CD14-positive monocyte (primary cell): ENCODE measurements around the gene C3orf70. TPM values are rescaled to one million over a fixed set of nuclear protein-coding genes. Genes with fewer than 3 reads are reported as not detected.

Experiments
- DNase-seq, 3 donors: peaks; one replicate each; pipeline ENCODE4 v3.0.0-alpha.2; 2011 to 2022
- H2AFZ ChIP-seq: 2 replicates; pipeline ENCODE4 v1.6.0; 2012; ENCODE audit warnings: mild to moderate bottlenecking, low read depth, low read length, inconsistent platforms; ENCODE audit not compliant: insufficient read depth, poor library complexity, severe bottlenecking
- H3K27ac ChIP-seq, 2 donors: 1 replicate in 1 of 2; 2 replicates in 1 of 2; pipeline ENCODE4 v1.5.1; 2012 to 2013; ENCODE audit warnings: low read length in 2 of 2, control low read depth in 1 of 2, inconsistent platforms in 1 of 2, low read depth in 1 of 2, mild to moderate bottlenecking in 1 of 2
- H3K27me3 ChIP-seq, 2 donors: one replicate each; pipeline versions ENCODE4 v1.6.0 to v1.6.1; 2011 to 2013; ENCODE audit warnings: low read length in 2 of 2; ENCODE audit not compliant: control insufficient read depth in 2 of 2, insufficient read depth in 2 of 2
- H3K36me3 ChIP-seq, 2 donors: replicated peaks in 1 of 2; 1 replicate in 1 of 2; 2 replicates in 1 of 2; pipeline versions ENCODE4 v1.5.1 to v1.6.1; 2012 to 2013; ENCODE audit warnings: low read length in 2 of 2, control low read depth in 1 of 2, inconsistent platforms in 1 of 2, mild to moderate bottlenecking in 1 of 2; ENCODE audit not compliant: insufficient read depth in 2 of 2, control insufficient read depth in 1 of 2
- H3K4me1 ChIP-seq, 2 donors: 1 replicate in 1 of 2; 2 replicates in 1 of 2; pipeline versions ENCODE4 v1.5.1 to v1.6.1; 2012 to 2013; ENCODE audit warnings: low read length in 2 of 2, control low read depth in 1 of 2, inconsistent platforms in 1 of 2, mild to moderate bottlenecking in 1 of 2, moderate library complexity in 1 of 2; ENCODE audit not compliant: insufficient read depth in 2 of 2, control insufficient read depth in 1 of 2
- H3K4me2 ChIP-seq: replicated peaks from 2 replicates; pipeline ENCODE3; 2012; ENCODE audit warnings: low read length, moderate library complexity, mild to moderate bottlenecking; ENCODE audit not compliant: poor library complexity, severe bottlenecking; ENCODE audit errors: extremely low read depth
- H3K4me3 ChIP-seq, 3 experiments: fragments of 200-600 bp in 1 of 3; sonication (generic) in 1 of 3; replicated peaks in 1 of 3; 1 replicate in 2 of 3; 2 replicates in 1 of 3; pipeline ENCODE4 v1.5.1; 2011 to 2013; ENCODE audit warnings: low read length in 3 of 3, mild to moderate bottlenecking in 3 of 3, control low read depth in 2 of 3, low read depth in 2 of 3, inconsistent platforms in 1 of 3, moderate library complexity in 1 of 3
- H3K79me2 ChIP-seq: 2 replicates; pipeline ENCODE4 v1.6.0; 2012; ENCODE audit warnings: mild to moderate bottlenecking, control low read depth, inconsistent platforms, low read length, moderate library complexity; ENCODE audit not compliant: insufficient read depth
- H3K9ac ChIP-seq: 2 replicates; pipeline ENCODE4 v1.6.0; 2017; ENCODE audit warnings: low read length, mild to moderate bottlenecking; ENCODE audit not compliant: insufficient read depth, poor library complexity, severe bottlenecking
- H3K9me3 ChIP-seq, 2 donors: replicated peaks in 1 of 2; 1 replicate in 1 of 2; 2 replicates in 1 of 2; pipeline versions ENCODE4 v1.5.1 to v1.6.1; 2012 to 2013; ENCODE audit warnings: low read length in 2 of 2, control low read depth in 1 of 2; ENCODE audit not compliant: control insufficient read depth in 1 of 2, insufficient read depth in 1 of 2
- H4K20me1 ChIP-seq: 2 replicates; pipeline ENCODE4 v1.6.0; 2012; ENCODE audit warnings: mild to moderate bottlenecking, low read length, control low read depth, moderate library complexity; ENCODE audit not compliant: insufficient read depth
- H3K27ac Mint-ChIP-seq, 7 donors: one replicate each; pipeline ENCODE4 v1.8.0; 2020; ENCODE audit warnings: mild to moderate bottlenecking in 7 of 7, mixed read lengths in 7 of 7, moderate library complexity in 6 of 7, inconsistent platforms in 2 of 7
- H3K27me3 Mint-ChIP-seq, 3 donors: one replicate each; pipeline ENCODE4 v1.8.0; 2021 to 2022; ENCODE audit warnings: low read depth in 3 of 3, mild to moderate bottlenecking in 3 of 3, mixed read lengths in 3 of 3, moderate library complexity in 3 of 3, inconsistent platforms in 1 of 3
- H3K36me3 Mint-ChIP-seq, 2 donors: one replicate each; pipeline ENCODE4 v1.8.0; 2020; ENCODE audit warnings: mixed read lengths in 2 of 2, inconsistent platforms in 1 of 2, mild to moderate bottlenecking in 1 of 2
- H3K4me1 Mint-ChIP-seq: one replicate; pipeline ENCODE4 v1.8.0; 2020; ENCODE audit warnings: mild to moderate bottlenecking, mixed read lengths
- H3K4me3 Mint-ChIP-seq, 2 donors: one replicate each; pipeline ENCODE4 v1.8.0; 2020; ENCODE audit warnings: mild to moderate bottlenecking in 2 of 2, mixed read lengths in 2 of 2, moderate library complexity in 1 of 2
- H3K9me3 Mint-ChIP-seq, 7 donors: one replicate each; pipeline ENCODE4 v1.8.0; 2020 to 2022; ENCODE audit warnings: mixed read lengths in 7 of 7, mild to moderate bottlenecking in 6 of 7, moderate library complexity in 6 of 7, inconsistent platforms in 2 of 7
- WGBS: methylation state at CpG from one replicate; pipeline ENCODE4 v1.1.5; 2013; ENCODE audit warnings: missing lambda C conversion rate; ENCODE audit not compliant: insufficient coverage; 5-methylcytosine and 5-hydroxymethylcytosine counted together
- intact Hi-C, 2 donors: fragments of 100-400 bp; cut with micrococcal nuclease; formaldehyde crosslinking; loops; one replicate each; pipeline versions ENCODE4 v1.15.0 to v1.15.1; 2023
- polyA plus RNA-seq, 3 donors: library from polyadenylated mRNA; depleted of rRNA in 1 of 3; unstranded in 2 of 3; stranded (reverse) in 1 of 3; fragments of 300-500 nt in 2 of 3; fragments of >200 nt in 1 of 3; fragmentation: Illumina TruSeq in 2 of 3; gene quantifications; 1 replicate in 2 of 3; 2 replicates in 1 of 3; pipeline ENCODE4 v1.2.3, GENCODE V29; 2012 to 2021
- TF ChIP-seq, protein P1 (sequence below): fragments of 200-600 bp; IDR thresholded peaks from one replicate; pipeline ENCODE4 v1.8.0; 2022; ENCODE audit warnings: antibody characterized with exemption, mild to moderate bottlenecking

Gene C3orf70
- polyA plus RNA-seq, 3 donors = 0.01 to 0.08 TPM; not detected in 1

DNA sequence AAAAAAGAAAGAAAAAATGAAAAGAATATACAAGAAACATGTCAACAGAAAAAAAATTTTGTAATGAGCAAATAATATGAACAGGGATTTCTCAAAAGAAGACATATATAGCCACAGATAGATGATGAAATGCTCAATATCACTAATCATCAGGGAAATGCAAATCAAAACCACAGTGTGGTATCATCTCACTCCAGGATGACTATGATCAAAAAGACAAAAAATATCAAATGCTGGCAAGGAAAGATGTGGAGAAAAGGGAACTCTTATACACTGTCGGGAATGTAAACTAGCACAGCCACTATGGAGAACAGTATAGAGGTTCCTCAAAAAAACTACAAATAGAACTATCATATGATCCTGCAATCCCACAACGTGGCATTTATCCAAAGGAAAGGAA, 94.1 kb downstream of the C3orf70 start:
- H3K27me3 ChIP-seq = no peaks in the 10 kb centered on the region
- no CpG with 5 or more reads among the region's 2 CpGs for WGBS
- H4K20me1 ChIP-seq = no peaks in the 10 kb centered on the region
- intact Hi-C loops = no loop called here
- no peak overlapping the region for H3K4me3 ChIP-seq
- peaks cover 0 to 1% (median 0%) of the 10 kb centered on the region in 3 donors for H3K27me3 Mint-ChIP-seq
- peaks cover 23% of the 10 kb centered on the region for H3K4me1 Mint-ChIP-seq
- TF ChIP-seq, protein P1, sequence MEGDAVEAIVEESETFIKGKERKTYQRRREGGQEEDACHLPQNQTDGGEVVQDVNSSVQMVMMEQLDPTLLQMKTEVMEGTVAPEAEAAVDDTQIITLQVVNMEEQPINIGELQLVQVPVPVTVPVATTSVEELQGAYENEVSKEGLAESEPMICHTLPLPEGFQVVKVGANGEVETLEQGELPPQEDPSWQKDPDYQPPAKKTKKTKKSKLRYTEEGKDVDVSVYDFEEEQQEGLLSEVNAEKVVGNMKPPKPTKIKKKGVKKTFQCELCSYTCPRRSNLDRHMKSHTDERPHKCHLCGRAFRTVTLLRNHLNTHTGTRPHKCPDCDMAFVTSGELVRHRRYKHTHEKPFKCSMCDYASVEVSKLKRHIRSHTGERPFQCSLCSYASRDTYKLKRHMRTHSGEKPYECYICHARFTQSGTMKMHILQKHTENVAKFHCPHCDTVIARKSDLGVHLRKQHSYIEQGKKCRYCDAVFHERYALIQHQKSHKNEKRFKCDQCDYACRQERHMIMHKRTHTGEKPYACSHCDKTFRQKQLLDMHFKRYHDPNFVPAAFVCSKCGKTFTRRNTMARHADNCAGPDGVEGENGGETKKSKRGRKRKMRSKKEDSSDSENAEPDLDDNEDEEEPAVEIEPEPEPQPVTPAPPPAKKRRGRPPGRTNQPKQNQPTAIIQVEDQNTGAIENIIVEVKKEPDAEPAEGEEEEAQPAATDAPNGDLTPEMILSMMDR = no peak
- no peak overlapping the region for H2AFZ ChIP-seq
- H3K9ac ChIP-seq = no peak overlapping the region
- no peak for DNase-seq
- no peaks in the 10 kb centered on the region for H3K79me2 ChIP-seq
- H3K4me1 ChIP-seq = peaks cover 4 to 21% of the 10 kb centered on the region in 2 donors
- H3K36me3 Mint-ChIP-seq = peaks cover 19 to 30% of the 10 kb centered on the region in 2 donors
- no peak overlapping the region for H3K4me2 ChIP-seq
- H3K36me3 ChIP-seq = peaks cover 6 to 18% of the 10 kb centered on the region in 2 donors
- peak overlapping the region in 1 of 7 donors; percentile 40 for H3K27ac Mint-ChIP-seq
- peaks cover 14 to 27% of the 10 kb centered on the region in 2 donors for H3K9me3 ChIP-seq
- peaks cover 24 to 69% (median 35%) of the 10 kb centered on the region in 7 donors for H3K9me3 Mint-ChIP-seq
- no peak overlapping the region for H3K27ac ChIP-seq
- no peak overlapping the region for H3K4me3 Mint-ChIP-seq

DNA sequence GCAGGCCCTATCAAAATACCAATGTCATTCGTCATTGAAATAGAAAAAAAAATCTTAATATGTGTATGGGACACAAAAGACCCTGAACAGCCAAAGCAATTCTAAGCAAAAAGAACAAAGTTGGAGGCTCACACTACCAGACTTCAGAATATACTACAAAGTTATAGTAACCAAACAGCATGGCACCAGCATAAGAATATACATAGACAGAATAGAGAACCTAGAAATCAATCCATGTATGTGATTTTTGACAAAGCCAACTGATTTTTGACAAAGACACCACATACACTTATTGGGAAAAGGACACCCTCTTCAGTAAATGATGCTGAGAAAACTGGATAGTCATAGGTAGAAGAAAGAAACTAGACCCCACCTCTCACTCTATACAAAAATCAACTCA, 95.0 kb downstream of the C3orf70 start:
- peaks cover 29 to 39% of the 10 kb centered on the region in 2 donors for H3K36me3 Mint-ChIP-seq
- TF ChIP-seq, protein P1 = no peak
- H3K9me3 ChIP-seq = peaks cover 14 to 27% of the 10 kb centered on the region in 2 donors

More for the DNA sequence above, 95.0 kb downstream of the C3orf70 start:
- H3K4me1 Mint-ChIP-seq = peaks cover 23% of the 10 kb centered on the region
- H3K27ac ChIP-seq = no peak overlapping the region
- H3K27ac Mint-ChIP-seq = no peak overlapping the region
- WGBS = no CpG with 5 or more reads among the region's 1 CpG
- H3K36me3 ChIP-seq = peaks cover 10 to 28% of the 10 kb centered on the region in 2 donors
- no peak overlapping the region for H3K4me2 ChIP-seq
- peaks cover 4 to 21% of the 10 kb centered on the region in 2 donors for H3K4me1 ChIP-seq
- peaks cover 24 to 66% (median 35%) of the 10 kb centered on the region in 7 donors for H3K9me3 Mint-ChIP-seq
- no peak overlapping the region for H2AFZ ChIP-seq
- H3K9ac ChIP-seq = no peak overlapping the region
- peaks cover 0 to 1% (median 0%) of the 10 kb centered on the region in 3 donors for H3K27me3 Mint-ChIP-seq
- no peaks in the 10 kb centered on the region for H3K27me3 ChIP-seq
- no peak for DNase-seq
- no peak overlapping the region for H3K4me3 Mint-ChIP-seq
- H3K79me2 ChIP-seq = no peaks in the 10 kb centered on the region
- H3K4me3 ChIP-seq = no peak overlapping the region
- H4K20me1 ChIP-seq = no peaks in the 10 kb centered on the region
- intact Hi-C loops = no loop called here
